ENCODE results near the gene NABP2. TPM values are rescaled to one million over a fixed set of nuclear protein-coding genes. Genes with fewer than 3 reads are reported as not detected.
A peak's percentile ranks its signal among the peaks of the same experiment; 100 is the strongest.

The NABP2 gene
- total RNA-seq, 6 donors from 2014 or later = 4.2 to 23.1 (median 17.6) TPM

DNA sequence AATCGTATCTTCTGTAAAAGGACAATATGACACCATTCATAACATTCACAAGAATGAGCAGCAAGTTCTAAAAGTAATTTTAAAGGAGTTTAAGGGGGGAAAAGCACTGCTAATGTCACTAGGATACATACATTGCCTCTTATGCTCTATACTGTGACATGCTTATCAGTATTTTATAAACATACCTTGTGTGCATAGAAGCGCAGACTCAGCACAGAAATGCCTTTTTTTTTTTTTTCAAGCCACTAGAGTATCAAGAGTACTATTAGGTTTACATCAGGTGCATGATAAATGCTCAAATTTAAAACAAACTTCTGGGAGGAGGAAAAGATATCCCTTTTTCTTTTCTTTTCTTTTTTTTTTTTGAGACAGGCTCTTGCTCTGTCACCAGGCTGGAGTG, 21.3 kb upstream of the NABP2 start:
- DNase-seq = no peak
- ATAC-seq (ENCODE audit: low FRiP score in 2 of 2) = no peak
- no peaks in the 10 kb centered on the region for H3K9me3 ChIP-seq
- peaks cover 19 to 36% (median 25%) of the 10 kb centered on the region in 4 donors for H3K36me3 ChIP-seq
- WGBS, 2 donors = 73 to 74% methylated on average over 2 of the region's 2 CpGs
- H3K4me1 ChIP-seq = peaks cover 0 to 4% (median 0%) of the 10 kb centered on the region in 4 donors
- TF ChIP-seq POLR2AphosphoS5 (IDR thresholded peaks at IDR 0.05) (no peak), EP300 (IDR thresholded peaks at IDR 0.05) (no peak), CTCF (IDR thresholded peaks at IDR 0.05) (no peak)
- no peaks in the 10 kb centered on the region for H3K27me3 ChIP-seq
- H3K27ac ChIP-seq = peak overlapping the region in 1 of 4 donors; percentile 34
- H3K4me3 ChIP-seq = no peak overlapping the region

DNA sequence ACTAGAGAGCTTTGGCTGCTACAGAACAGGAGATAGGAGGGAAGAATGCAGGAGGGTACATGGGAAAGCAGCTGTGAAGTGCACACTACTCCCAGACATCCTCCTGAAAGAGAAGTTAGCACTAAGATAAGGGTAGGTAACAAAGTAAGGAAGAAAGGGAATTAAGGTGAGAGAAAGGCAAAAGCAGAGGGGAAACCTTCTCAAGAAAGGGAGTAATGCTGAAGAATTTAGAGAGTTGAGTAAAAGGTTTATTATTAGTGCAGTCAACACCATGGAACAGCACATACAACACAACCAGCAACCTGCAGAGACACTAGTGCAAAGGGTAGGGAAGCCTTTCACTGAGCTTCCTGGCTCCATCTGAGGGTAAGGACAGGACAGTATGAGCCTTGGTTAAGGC, 19.9 kb upstream of the NABP2 start:
- DNase-seq (no peak), ATAC-seq (ENCODE audit: low FRiP score in 2 of 2) (no peak)
- no peaks in the 10 kb centered on the region for H3K9me3 ChIP-seq
- no peak overlapping the region for H3K4me3 ChIP-seq
- no peak overlapping the region for H3K27ac ChIP-seq
- H3K36me3 ChIP-seq = peaks cover 24 to 50% (median 38%) of the 10 kb centered on the region in 4 donors
- H3K27me3 ChIP-seq = no peaks in the 10 kb centered on the region
- no peak for TF ChIP-seq CTCF (IDR thresholded peaks at IDR 0.05)
- TF ChIP-seq EP300 (IDR thresholded peaks at IDR 0.05) = no peak
- no peak for TF ChIP-seq POLR2AphosphoS5 (IDR thresholded peaks at IDR 0.05)
- no peak for TF ChIP-seq POLR2A (IDR thresholded peaks at IDR 0.05)
- peaks cover 0 to 4% (median 0%) of the 10 kb centered on the region in 4 donors for H3K4me1 ChIP-seq

GRCh38 chr12:56205445-56205844, 18.7 kb upstream of the NABP2 start:
- ATAC-seq (ENCODE audit: low FRiP score in 2 of 2) = no peak
- peak overlapping the region in 1 of 4 donors; percentile 16 for H3K27ac ChIP-seq
- H3K4me1 ChIP-seq = peaks cover 0 to 4% (median 0%) of the 10 kb centered on the region in 4 donors

GRCh38 chr12:56206452-56207166, 17.5 kb upstream of the NABP2 start:
- peak in 1 of 2 donors; percentile 82 for ATAC-seq (ENCODE audit: low FRiP score in 2 of 2)
- H3K9me3 ChIP-seq = no peaks in the 10 kb centered on the region
- no peak overlapping the region for H3K27ac ChIP-seq
- TF ChIP-seq EP300 (IDR thresholded peaks at IDR 0.05) (no peak), CTCF (IDR thresholded peaks at IDR 0.05) (peak; percentile 35 to 63 (median 40))
- no peaks in the 10 kb centered on the region for H3K27me3 ChIP-seq
- WGBS, 2 donors = 72 to 79% methylated on average over 10 to 11 of the region's 14 CpGs
- peaks cover 0 to 4% (median 0%) of the 10 kb centered on the region in 4 donors for H3K4me1 ChIP-seq
- peaks cover 40 to 74% (median 59%) of the 10 kb centered on the region in 4 donors for H3K36me3 ChIP-seq
- peak in 1 of 2 donors; percentile 62 for DNase-seq
- H3K4me3 ChIP-seq = no peak overlapping the region

More at GRCh38 chr12:56205445-56205844, 18.7 kb upstream of the NABP2 start:
- Histone ChIP-seq H3K9me3 (no peaks in the 10 kb centered on the region), H3K4me3 (no peak overlapping the region), H3K27me3 (no peaks in the 10 kb centered on the region), H3K36me3 (peaks cover 32 to 62% (median 49%) of the 10 kb centered on the region in 4 donors)
- TF ChIP-seq POLR2AphosphoS5 (IDR thresholded peaks at IDR 0.05) = no peak
- TF ChIP-seq EP300 (IDR thresholded peaks at IDR 0.05) = no peak
- TF ChIP-seq CTCF (IDR thresholded peaks at IDR 0.05) = no peak
- TF ChIP-seq POLR2A (IDR thresholded peaks at IDR 0.05) = no peak
- no peak for DNase-seq

- Histone ChIP-seq H3K9me3 (no peaks in the 10 kb centered on the region), H3K4me1 (no peaks in the 10 kb centered on the region), H3K27me3 (no peaks in the 10 kb centered on the region), H3K27ac (no peak overlapping the region), H3K4me3 (no peak overlapping the region), H3K36me3 (peaks cover 52 to 88% (median 73%) of the 10 kb centered on the region in 4 donors)
- WGBS, 2 donors = 91 to 99% methylated on average over 6 of the region's 6 CpGs
- no peak for DNase-seq
- no peak for ATAC-seq (ENCODE audit: low FRiP score in 2 of 2)
- no peak for TF ChIP-seq POLR2A (IDR thresholded peaks at IDR 0.05)
Measured at GRCh38 chr12:56208006-56208405, 16.1 kb upstream of the NABP2 start.
